OCI-M2 (cell line): ENCODE measurements around the gene IPO8.
"Not testable (repeated sequence)": the region's sequence is repeated elsewhere in the genome, so short reads cannot be mapped to it uniquely, and the experiment has no call there.

Experiments used
- DNase-seq: peaks from one replicate; lab custom pipeline; 2025; ENCODE audit not compliant: unreplicated experiment; lab: John Stamatoyannopoulos, UW

Gene IPO8

GRCh38 chr12:30691122-30691879 lies 4.4 kb downstream of the IPO8 start:
- no peak for DNase-seq

DNA sequence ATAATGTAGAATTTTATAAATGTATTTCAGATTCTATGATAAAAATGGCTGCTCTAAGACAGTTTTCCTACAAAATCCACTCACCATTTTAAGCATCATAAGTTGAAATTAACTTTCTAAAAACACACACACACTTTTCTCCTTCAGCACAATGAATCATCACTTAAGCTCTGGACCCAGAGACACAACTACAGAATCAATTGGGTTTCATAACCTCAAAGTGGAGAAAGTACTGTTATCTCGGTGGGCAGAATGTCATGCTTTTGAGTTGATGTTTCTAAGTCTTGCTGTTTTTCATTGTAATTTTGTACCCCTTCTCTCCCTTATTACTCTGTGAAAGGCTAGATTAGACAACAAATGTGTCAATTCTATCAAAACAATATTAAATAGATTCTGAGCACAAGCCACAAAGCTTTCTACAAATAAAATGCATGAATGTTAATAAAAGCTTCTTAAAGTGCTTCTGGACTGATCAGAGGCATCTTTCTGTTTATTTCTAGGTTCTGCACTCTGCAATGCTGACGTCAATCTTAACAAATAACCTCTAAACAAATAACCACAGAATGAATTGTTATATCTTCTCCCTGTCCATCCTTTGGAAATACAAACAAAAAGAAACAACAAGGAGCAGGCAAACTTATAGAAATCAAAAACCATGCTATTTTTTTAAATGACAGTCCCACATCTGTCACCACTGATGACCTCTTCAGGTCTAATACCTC lies 8.2 kb downstream of the IPO8 start:
- DNase-seq = no peak

- no peak for DNase-seq
Measured at GRCh38 chr12:30679241-30679640, 16.4 kb downstream of the IPO8 start.

DNA sequence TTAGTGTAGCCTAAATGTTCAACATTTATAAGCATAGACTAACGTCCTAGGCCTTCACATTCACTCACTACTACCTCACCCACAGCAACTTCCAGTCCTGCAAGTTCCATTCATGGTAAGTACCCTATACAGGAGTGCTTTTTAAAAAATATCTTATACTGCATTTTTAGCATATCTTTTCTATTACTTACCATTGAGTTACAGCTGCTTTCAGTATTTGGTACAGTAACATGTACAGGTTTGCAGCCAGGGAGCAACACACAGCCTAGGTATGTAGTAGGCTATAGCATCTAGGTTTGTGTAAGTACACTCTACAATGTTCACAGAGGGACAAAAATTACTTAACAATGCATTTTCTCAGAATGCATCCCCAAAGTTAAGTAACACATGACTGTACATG lies 17.4 kb downstream of the IPO8 start:
- DNase-seq = no peak

DNA sequence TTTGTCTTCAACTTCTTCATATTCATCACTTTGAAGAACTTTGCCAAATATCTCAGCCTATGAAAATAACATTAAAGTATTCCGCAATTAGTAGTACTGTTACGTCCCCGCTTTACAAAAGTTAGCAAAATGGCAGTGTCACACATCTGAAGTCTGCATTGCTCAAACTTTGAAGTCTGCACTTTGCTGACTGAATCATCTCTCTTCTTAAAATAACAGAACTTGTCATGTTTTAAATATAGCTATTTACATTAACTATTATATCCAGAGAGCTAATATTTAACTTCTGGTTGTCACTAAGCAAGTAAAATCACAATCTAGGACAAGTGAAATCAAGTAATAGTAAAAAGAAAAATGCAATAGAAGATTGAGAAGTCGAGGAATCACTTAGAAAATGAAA lies 34.5 kb downstream of the IPO8 start:
- no peak for DNase-seq

GRCh38 chr12:30652034-30652696 lies 43.5 kb downstream of the IPO8 start:
- DNase-seq = no peak

- DNase-seq = no peak
Measured at GRCh38 chr12:30646821-30647220, 48.8 kb downstream of the IPO8 start.

DNA sequence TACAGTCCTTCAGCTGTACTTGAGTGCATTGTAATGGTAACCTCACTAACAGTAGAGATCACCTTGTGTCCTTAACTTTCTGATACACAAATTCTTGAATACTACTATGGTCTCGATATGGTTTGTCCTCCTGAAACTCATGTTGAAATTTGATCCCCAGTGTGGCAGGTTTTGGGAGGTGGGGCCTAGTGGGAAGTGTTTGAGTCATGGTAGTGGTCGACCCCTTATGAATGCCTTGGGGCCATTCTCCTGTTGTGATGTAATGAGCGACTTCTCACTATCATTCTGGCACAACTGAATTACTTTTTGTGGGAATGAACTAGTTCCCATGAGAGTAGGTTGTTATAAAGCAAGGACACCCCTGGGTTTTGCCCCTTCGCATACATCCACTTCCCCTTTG lies 52.3 kb downstream of the IPO8 start:
- no peak for DNase-seq

DNA sequence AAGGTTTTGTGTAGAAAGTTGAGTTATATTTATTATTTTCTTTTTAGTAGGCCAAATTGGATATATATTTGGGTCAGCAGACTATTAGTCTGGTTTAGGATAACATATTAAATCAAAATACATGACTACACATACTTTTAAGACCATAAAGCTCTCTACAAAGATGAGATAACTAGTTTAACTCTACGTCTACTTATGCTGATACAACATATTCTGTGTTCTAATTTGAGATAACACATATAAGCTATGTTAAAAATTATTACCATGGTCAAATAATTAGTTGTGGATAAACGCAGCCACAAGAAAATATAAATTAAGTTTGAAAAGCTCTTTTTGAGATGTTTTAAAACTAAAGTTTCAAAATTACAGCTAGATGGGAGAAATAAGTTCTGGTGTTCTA lies 55.3 kb downstream of the IPO8 start:
- no peak for DNase-seq

GRCh38 chr12:30635385-30635784 lies 60.3 kb downstream of the IPO8 start:
- no peak for DNase-seq

- DNase-seq = no peak
Measured at GRCh38 chr12:30631740-30632139, 63.9 kb downstream of the IPO8 start.

GRCh38 chr12:30630979-30631285 lies 64.7 kb downstream of the IPO8 start:
- DNase-seq = no peak

DNA sequence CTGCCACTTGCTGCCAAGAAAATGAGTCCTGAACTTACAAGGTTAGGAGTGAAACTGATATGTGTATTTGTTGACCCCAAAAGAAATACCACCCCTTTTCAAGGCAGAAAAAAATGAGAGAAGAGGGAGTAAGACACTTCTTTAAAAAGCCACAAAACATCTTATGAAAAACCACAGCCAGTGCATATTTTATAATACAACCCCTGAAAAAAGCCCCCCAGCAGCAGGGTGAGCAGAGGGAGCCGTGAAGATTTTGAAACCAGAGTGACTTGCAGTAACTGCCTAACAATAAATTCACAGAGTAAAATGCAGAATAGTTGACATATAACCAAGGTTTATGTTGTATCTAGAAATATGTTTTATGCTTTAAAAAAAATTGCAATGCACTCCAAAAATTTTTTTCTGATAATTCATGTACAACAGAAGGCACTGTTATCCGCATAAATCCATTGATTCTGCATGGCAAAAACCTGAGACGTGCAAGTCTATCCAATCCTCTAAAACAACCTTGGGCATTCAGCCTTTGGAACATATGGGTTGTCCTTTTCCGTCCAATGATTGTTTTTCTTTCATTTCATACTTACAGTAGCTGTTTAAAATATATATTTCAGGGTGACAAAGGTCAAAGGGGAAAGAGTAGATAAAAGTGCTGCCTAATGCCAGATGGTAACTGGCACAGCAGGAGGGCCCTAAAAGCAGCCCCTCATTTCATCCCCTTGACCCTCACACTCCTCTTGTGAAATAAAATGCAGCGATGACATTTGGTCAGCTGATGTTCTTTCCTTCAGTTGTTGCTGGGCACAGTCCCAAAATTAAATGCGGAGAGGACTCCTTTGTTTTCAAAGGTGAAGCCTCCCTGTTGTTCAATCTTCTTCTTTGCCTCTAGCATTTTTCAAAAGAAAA lies 65.3 kb downstream of the IPO8 start:
- no peak for DNase-seq

GRCh38 chr12:30626847-30627246 lies 68.8 kb downstream of the IPO8 start:
- no peak for DNase-seq

DNA sequence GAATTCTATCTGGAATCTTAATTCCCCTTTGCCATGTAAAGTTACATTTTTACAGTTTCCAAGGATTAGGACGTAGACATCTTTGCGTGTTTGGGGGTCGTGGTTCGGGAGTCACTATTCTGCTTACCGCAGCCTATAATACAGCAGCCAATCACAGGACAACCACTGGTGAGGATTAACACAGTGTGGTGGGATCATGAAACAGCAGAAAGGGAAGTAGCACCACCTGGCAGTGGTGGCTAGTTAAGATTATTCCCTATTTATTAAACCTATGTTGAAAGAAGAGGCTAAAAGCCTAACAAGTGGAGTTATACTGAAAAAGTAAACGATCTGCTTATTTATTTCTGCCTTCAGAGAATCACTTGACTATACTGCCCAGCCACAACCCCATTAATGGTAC lies 71.7 kb downstream of the IPO8 start:
- no peak for DNase-seq

DNA sequence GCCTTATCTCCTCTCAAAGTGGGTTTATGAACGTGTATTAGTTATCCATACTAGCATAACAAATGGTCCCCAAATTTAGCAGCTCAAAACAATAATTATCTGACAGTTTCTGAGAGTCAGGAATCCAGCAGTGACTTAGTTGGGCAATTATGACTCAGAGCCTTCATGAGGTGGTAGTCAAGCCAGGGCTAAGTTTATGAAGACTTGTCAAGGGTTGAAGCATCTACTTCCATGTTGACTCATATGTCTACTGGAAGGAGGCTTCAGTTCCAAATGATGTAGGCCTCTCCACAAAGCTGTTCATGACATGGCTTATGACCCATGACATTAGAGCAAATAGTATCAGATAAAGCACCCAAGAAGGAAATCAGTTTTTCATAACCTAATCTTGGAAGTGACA lies 73.2 kb downstream of the IPO8 start:
- no peak for DNase-seq

- DNase-seq = not testable (repeated sequence)
Measured at GRCh38 chr12:30621663-30622241, 73.9 kb downstream of the IPO8 start.

DNA sequence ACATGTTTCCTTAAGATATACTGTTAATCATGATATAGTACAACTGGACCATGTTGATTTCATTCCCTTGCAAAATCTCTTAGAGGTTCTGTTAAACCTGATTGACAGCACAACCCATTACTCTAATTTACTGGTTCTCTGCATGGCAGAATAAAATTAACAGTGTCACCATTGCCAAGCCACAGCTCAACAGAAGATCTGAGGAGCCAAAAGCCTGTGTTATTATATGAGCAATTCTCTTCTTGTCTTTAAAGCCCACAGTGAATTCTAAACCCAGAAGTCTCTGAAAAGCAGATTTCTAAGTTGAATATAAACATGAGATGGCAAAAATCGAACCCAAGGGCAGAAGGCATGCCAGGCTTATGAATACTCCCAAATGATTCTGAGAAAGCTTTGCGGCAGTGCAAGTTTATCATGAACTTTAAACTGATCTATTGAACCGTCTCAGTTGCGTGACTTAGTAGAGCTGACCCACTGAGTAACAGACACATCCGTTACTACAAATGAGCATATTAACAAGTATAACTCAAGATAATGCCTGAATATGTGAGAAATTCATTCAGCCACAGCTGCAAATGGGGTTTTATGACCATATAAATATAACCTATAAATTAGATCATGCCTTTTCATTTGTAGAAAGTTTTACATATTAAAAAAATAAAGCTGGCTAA lies 78.2 kb downstream of the IPO8 start:
- no peak for DNase-seq

DNA sequence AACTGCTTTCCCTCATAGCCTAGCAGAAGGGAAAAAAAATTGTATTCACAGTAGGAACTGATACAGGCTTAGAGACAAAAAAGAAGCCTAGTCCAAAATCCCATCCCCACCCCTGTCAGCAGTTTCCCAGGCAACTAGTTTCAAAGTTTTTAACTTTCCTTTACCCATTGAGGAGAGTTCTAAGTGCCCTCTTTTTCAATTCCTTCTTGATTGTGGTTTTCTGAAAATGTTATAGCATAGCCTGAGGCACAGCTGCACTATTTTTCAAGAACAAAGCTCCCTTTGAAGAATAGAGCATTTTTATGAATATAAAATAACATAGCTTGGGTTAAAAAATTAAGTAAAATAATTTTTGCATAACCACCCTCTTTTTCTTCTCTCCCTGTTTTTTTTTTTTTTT lies 81.6 kb downstream of the IPO8 start:
- DNase-seq = no peak

DNA sequence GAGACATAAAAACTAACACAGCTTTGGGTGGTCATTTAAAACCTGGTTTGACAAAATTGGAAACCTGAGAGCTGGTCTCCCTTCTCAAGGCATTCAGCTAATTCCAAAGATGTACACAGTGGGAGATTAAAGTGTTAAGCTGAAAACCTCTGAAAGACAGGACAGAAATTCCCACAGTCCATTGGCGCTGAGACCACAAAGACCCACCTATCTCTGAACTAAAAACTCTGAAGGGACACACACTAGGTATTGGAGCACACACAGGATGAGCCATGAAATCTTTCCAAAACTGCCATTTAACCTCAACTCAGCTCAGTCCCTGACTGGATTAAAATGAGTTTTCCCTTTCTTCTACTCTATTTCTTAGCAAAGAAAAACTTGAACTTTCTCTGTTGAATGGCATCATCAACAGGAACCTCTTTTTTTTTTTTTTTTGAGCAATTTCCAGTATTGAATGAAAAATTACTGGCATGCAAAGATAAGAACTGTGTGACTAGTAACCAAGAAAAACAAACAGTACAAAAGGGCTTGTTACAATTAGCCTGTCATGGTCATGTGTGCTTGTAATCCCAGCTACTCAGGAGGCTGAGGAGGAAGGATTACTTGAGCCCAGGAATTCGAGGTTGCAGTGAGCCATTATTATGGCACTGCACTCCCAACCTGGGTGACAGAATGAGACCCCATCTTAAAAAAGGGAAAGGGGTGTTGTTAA lies 82.4 kb downstream of the IPO8 start:
- no peak for DNase-seq
